Activated CD8-positive, alpha-beta memory T cell treated with anti-CD3 and anti-CD28 coated beads, Interleukin-2, amount 50 U/mL, for 24 hours (primary cell): ENCODE data around the gene PAPLN.
"Not testable (repeated sequence)": the region's sequence is repeated elsewhere in the genome, so short reads cannot be mapped to it uniquely, and the experiment has no call there.

Experiments used
- DNase-seq: peaks from one replicate; pipeline ENCODE4 v3.0.0-alpha.2; 2020; ENCODE audit errors: extremely low read depth

Gene PAPLN

GRCh38 chr14:73289729-73290128 is 52.4 kb downstream of the PAPLN start:
- DNase-seq = no peak

- DNase-seq = no peak
Measured at GRCh38 chr14:73290279-73290678, 53.0 kb downstream of the PAPLN start.

GRCh38 chr14:73293782-73294781 is 56.8 kb downstream of the PAPLN start:
- no peak for DNase-seq

GRCh38 chr14:73295198-73295796 is 58.0 kb downstream of the PAPLN start:
- DNase-seq = no peak

GRCh38 chr14:73305499-73305898 is 68.2 kb downstream of the PAPLN start:
- DNase-seq = no peak

- DNase-seq = no peak
Measured at GRCh38 chr14:73307261-73307660, 70.0 kb downstream of the PAPLN start.

- not testable (repeated sequence) for DNase-seq
Measured at GRCh38 chr14:73309207-73309606, 71.9 kb downstream of the PAPLN start.

GRCh38 chr14:73311708-73312030 is 74.4 kb downstream of the PAPLN start:
- no peak for DNase-seq

- DNase-seq = no peak
Measured at GRCh38 chr14:73312687-73313086, 75.4 kb downstream of the PAPLN start.

- no peak for DNase-seq
Measured at GRCh38 chr14:73313151-73313550, 75.8 kb downstream of the PAPLN start.

GRCh38 chr14:73323896-73324399 is 86.6 kb downstream of the PAPLN start:
- no peak for DNase-seq
